Keratinocyte (primary cell): ENCODE data around the gene FFAR2. TPM values are rescaled to one million over a fixed set of nuclear protein-coding genes. Genes with fewer than 3 reads are reported as not detected.

Experiments used
- DNase-seq: peaks from one replicate; pipeline ENCODE4 v3.0.0-alpha.2; 2011; ENCODE audit warnings: low read depth, missing footprints, low spot score
- FAIRE-seq: peaks from 2 replicates; lab custom pipeline; 2011; peaks lifted over from hg19 to GRCh38; lab: Jason Lieb, UNC
- H2AFZ ChIP-seq: 2 replicates; pipeline ENCODE4 v1.6.0; 2012; ENCODE audit warnings: low read length, control low read depth, inconsistent platforms; ENCODE audit not compliant: control insufficient read depth
- H3K27ac ChIP-seq: 2 replicates; pipeline ENCODE4 v1.5.1; 2011; ENCODE audit warnings: low read length; ENCODE audit not compliant: control insufficient read depth, insufficient read depth
- H3K27me3 ChIP-seq: 3 replicates; pipeline ENCODE4 v1.6.0; 2011; ENCODE audit warnings: low read length; ENCODE audit not compliant: control insufficient read depth, insufficient read depth; ENCODE audit errors: extremely low read depth
- H3K36me3 ChIP-seq, 2 experiments: 2 replicates in 1 of 2; 3 replicates in 1 of 2; pipeline ENCODE4 v1.5.1; 2011; ENCODE audit warnings: low read length in 2 of 2, mild to moderate bottlenecking in 1 of 2; ENCODE audit not compliant: control insufficient read depth in 2 of 2, insufficient read depth in 2 of 2; ENCODE audit errors: extremely low read depth in 1 of 2
- H3K4me1 ChIP-seq: 3 replicates; pipeline ENCODE4 v1.5.1; 2011; ENCODE audit warnings: low read length; ENCODE audit not compliant: control insufficient read depth, insufficient read depth; ENCODE audit errors: extremely low read depth
- H3K4me2 ChIP-seq: 3 replicates; pipeline ENCODE4 v1.6.0; 2011; ENCODE audit warnings: low read depth, low read length; ENCODE audit not compliant: control insufficient read depth, insufficient read depth; ENCODE audit errors: extremely low read depth
- H3K4me3 ChIP-seq, 3 experiments: fragments of 200-600 bp in 1 of 3; sonication (generic) in 1 of 3; 2 replicates in 2 of 3; 3 replicates in 1 of 3; pipeline ENCODE4 v1.5.1; 2011 to 2016; ENCODE audit warnings: low read length in 3 of 3, mild to moderate bottlenecking in 3 of 3, control low read depth in 2 of 3, inconsistent platforms in 1 of 3, low read depth in 1 of 3, mixed read lengths in 1 of 3, mixed run types in 1 of 3, moderate library complexity in 1 of 3; ENCODE audit not compliant: control insufficient read depth in 2 of 3, insufficient read depth in 2 of 3; ENCODE audit errors: extremely low read depth in 1 of 3
- H3K79me2 ChIP-seq: 2 replicates; pipeline ENCODE4 v1.6.0; 2012; ENCODE audit warnings: low read length; ENCODE audit not compliant: control insufficient read depth, insufficient read depth
- H3K9ac ChIP-seq: 3 replicates; pipeline ENCODE4 v1.6.0; 2011; ENCODE audit warnings: low read length; ENCODE audit not compliant: control insufficient read depth, insufficient read depth; ENCODE audit errors: extremely low read depth
- H3K9me1 ChIP-seq: 3 replicates; pipeline ENCODE4 v1.6.0; 2011; ENCODE audit warnings: low read length; ENCODE audit not compliant: control insufficient read depth, insufficient read depth; ENCODE audit errors: extremely low read depth
- H3K9me3 ChIP-seq: 2 replicates; pipeline ENCODE4 v1.5.1; 2012; ENCODE audit warnings: low read depth, low read length; ENCODE audit not compliant: control insufficient read depth
- H4K20me1 ChIP-seq: 3 replicates; pipeline ENCODE4 v1.6.0; 2011; ENCODE audit warnings: low read length; ENCODE audit not compliant: control insufficient read depth, insufficient read depth; ENCODE audit errors: extremely low read depth
- EZH2 ChIP-seq: IDR thresholded peaks from one replicate; pipeline ENCODE4 v1.6.1; 2012; ENCODE audit warnings: inconsistent platforms, mild to moderate bottlenecking, low read length, moderate library complexity
- dilution Hi-C: fragments of 300-500 bp; cut with MboI; formaldehyde crosslinking; loops from one replicate; pipeline ENCODE4 v1.7.0; 2020; ENCODE audit warnings: low sequenced_read_pairs; ENCODE audit not compliant: extremely low pct_ligation_motif_present
- polyA plus RNA-seq, 5 experiments: library from polyadenylated mRNA; depleted of rRNA in 3 of 5; stranded (reverse) in 3 of 5; stranded (forward) in 1 of 5; unstranded in 1 of 5; fragments of >200 nt; gene quantifications; 1 replicate in 1 of 5; 2 replicates in 3 of 5; 3 replicates in 1 of 5; pipeline versions ENCODE4 v1.2.1 to v1.2.3, GENCODE V29; 2011 to 2012; ENCODE audit warnings: missing spikeins in 2 of 5, low read depth in 1 of 5, low replicate concordance in 1 of 5
- TF ChIP-seq, protein P1 (sequence below), 3 experiments: IDR thresholded peaks in 1 of 3; conservative IDR thresholded peaks in 1 of 3; optimal IDR thresholded peaks in 1 of 3; 2 replicates in 2 of 3; 3 replicates in 1 of 3; pipeline versions ENCODE3 to v1.5.1; 2011; ENCODE audit warnings: low read length in 3 of 3, mild to moderate bottlenecking in 3 of 3, moderate library complexity in 2 of 3, control low read depth in 1 of 3, inconsistent platforms in 1 of 3; ENCODE audit not compliant: insufficient read depth in 2 of 3; ENCODE audit errors: extremely low read depth in 1 of 3

Gene FFAR2
- polyA plus RNA-seq, 1 donor (not counting 4 experiments of a cell fraction or from before 2014, with no cell fraction given), result not detected

DNA sequence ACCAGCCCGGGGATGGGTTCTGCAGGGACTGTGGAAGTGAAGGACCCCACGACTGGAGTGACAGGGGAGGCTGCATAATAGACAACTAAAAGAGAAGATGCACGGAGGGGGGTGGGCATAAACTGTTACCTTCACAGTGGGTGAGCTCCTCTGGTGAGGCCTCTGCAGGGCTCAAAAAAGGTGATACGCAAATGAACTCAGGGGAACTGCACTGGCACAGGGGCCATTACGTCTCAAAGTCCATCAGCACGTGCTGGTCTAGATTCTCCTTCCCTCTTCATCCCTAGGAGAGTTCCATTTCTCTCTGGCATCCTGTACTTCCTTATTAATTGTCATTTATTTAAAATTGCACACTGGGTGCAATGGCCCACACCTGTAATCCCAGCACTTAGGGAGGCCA, 8.1 kb upstream of the FFAR2 start:
- no peak overlapping the region for H3K27ac ChIP-seq
- dilution Hi-C loops, result no loop called here
- H3K9me1 ChIP-seq, result no peaks in the 10 kb centered on the region
- H3K4me1 ChIP-seq, result peaks cover 8% of the 10 kb centered on the region
- FAIRE-seq (no peak), DNase-seq (no peak)
- H2AFZ ChIP-seq, result no peak overlapping the region
- no peak overlapping the region for H3K9ac ChIP-seq
- H3K4me3 ChIP-seq, result no peak overlapping the region
- H3K79me2 ChIP-seq, result no peaks in the 10 kb centered on the region
- H4K20me1 ChIP-seq, result no peaks in the 10 kb centered on the region
- H3K36me3 ChIP-seq, result no peaks in the 10 kb centered on the region
- H3K27me3 ChIP-seq, result peaks cover 6% of the 10 kb centered on the region
- no peaks in the 10 kb centered on the region for H3K9me3 ChIP-seq
- TF ChIP-seq EZH2, result no peak
- TF ChIP-seq, protein P1, sequence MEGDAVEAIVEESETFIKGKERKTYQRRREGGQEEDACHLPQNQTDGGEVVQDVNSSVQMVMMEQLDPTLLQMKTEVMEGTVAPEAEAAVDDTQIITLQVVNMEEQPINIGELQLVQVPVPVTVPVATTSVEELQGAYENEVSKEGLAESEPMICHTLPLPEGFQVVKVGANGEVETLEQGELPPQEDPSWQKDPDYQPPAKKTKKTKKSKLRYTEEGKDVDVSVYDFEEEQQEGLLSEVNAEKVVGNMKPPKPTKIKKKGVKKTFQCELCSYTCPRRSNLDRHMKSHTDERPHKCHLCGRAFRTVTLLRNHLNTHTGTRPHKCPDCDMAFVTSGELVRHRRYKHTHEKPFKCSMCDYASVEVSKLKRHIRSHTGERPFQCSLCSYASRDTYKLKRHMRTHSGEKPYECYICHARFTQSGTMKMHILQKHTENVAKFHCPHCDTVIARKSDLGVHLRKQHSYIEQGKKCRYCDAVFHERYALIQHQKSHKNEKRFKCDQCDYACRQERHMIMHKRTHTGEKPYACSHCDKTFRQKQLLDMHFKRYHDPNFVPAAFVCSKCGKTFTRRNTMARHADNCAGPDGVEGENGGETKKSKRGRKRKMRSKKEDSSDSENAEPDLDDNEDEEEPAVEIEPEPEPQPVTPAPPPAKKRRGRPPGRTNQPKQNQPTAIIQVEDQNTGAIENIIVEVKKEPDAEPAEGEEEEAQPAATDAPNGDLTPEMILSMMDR (optimal IDR thresholded peaks at IDR 0.05 in 1 of 3, IDR thresholded peaks at IDR 0.05 in 1 of 3, conservative IDR thresholded peaks at IDR 0.05 in 1 of 3; ENCODE audit: extremely low read depth in 1 of 3, insufficient read depth in 2 of 3, low read length in 3 of 3), result no peak
- no peak overlapping the region for H3K4me2 ChIP-seq

DNA sequence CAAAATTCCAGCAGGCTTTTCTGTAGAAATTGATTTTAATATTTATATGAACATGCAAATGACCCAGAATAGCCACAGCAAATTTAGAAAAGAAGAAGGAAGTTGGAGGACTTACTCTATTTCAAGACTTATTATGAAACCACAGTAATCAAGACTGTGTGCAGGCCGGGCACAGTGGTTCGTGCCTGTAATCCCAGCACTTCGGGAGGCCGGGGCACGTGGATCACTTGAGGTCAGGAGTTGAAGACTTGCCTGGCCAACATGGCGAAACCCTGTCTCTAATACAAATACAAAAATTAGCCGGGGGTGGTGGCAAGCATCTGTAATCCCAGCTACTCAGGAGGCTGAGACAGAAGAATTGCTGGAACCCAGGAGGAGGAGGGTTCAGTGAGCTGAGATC, 6.0 kb upstream of the FFAR2 start:
- Histone ChIP-seq H2AFZ (no peak overlapping the region), H3K4me2 (no peak overlapping the region), H3K4me1 (no peaks in the 10 kb centered on the region), H3K27me3 (peaks cover 6% of the 10 kb centered on the region), H3K79me2 (no peaks in the 10 kb centered on the region), H4K20me1 (no peaks in the 10 kb centered on the region), H3K4me3 (no peak overlapping the region), H3K27ac (no peak overlapping the region), H3K9me1 (no peaks in the 10 kb centered on the region), H3K36me3 (no peaks in the 10 kb centered on the region), H3K9ac (no peak overlapping the region), H3K9me3 (no peaks in the 10 kb centered on the region)
- no peak for FAIRE-seq
- no peak for DNase-seq
- TF ChIP-seq, protein P1 (optimal IDR thresholded peaks at IDR 0.05 in 1 of 3, IDR thresholded peaks at IDR 0.05 in 1 of 3, conservative IDR thresholded peaks at IDR 0.05 in 1 of 3; ENCODE audit: extremely low read depth in 1 of 3, insufficient read depth in 2 of 3, low read length in 3 of 3), result no peak
- TF ChIP-seq EZH2, result no peak
- dilution Hi-C loops, result no loop called here
